ENCODE results near the gene RND3. TPM values are rescaled to one million over a fixed set of nuclear protein-coding genes. Genes with fewer than 3 reads are reported as not detected.

Gene RND3
- total and polyA plus RNA-seq, 2 of the 13 experiments (the other 11 are each of a cell fraction or from before 2014, with no cell fraction given): 0.13 to 0.42 TPM

- H3K4me3 ChIP-seq (replicated peaks in 1 of 3; ENCODE audit: insufficient read depth in 1 of 3, low read depth in 2 of 3, low read length in 3 of 3): no peak overlapping the region
- TF ChIP-seq ELF3 (CRISPR knock-in tag; IDR thresholded peaks at IDR 0.05) (no peak), JARID2 (CRISPR knock-in tag; IDR thresholded peaks at IDR 0.05; ENCODE audit: insufficient replicate concordance) (no peak), FOXO1 (CRISPR knock-in tag; IDR thresholded peaks at IDR 0.05) (no peak), CREM (IDR thresholded peaks at IDR 0.05) (no peak), CREM (CRISPR knock-in tag; IDR thresholded peaks at IDR 0.05) (no peak), RXRB (CRISPR knock-in tag; IDR thresholded peaks at IDR 0.05; ENCODE audit: borderline replicate concordance) (no peak), NFIC (IDR thresholded peaks at IDR 0.05; ENCODE audit: low read length) (no peak), ZNF446 (CRISPR knock-in tag; IDR thresholded peaks at IDR 0.05) (no peak), ZNF280B (CRISPR knock-in tag; IDR thresholded peaks at IDR 0.05; ENCODE audit: borderline replicate concordance) (no peak), BRD4 (CRISPR knock-in tag; IDR thresholded peaks at IDR 0.05) (no peak)
- TF ChIP-seq, protein P1, sequence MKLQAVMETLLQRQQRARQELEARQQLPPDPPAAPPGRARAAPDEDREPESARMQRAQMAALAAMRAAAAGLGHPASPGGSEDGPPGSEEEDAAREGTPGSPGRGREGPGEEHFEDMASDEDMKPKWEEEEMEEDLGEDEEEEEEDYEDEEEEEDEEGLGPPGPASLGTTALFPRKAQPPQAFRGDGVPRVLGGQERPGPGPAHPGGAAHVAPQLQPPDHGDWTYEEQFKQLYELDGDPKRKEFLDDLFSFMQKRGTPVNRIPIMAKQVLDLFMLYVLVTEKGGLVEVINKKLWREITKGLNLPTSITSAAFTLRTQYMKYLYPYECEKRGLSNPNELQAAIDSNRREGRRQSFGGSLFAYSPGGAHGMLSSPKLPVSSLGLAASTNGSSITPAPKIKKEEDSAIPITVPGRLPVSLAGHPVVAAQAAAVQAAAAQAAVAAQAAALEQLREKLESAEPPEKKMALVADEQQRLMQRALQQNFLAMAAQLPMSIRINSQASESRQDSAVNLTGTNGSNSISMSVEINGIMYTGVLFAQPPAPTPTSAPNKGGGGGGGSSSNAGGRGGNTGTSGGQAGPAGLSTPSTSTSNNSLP (IDR thresholded peaks at IDR 0.05; ENCODE audit: low read depth, low read length): no peak
- ChIA-PET POLR2A (no interaction called here), CTCF (ENCODE audit: low intra/inter-chr PET ratio, low total read pairs) (no interaction called here)
- no peak overlapping the region for H3K9ac ChIP-seq (ENCODE audit: insufficient read depth, low read depth, low read length)
- no peaks in the 10 kb centered on the region for H3K9me3 ChIP-seq (ENCODE audit: low read length)
- FAIRE-seq: no peak
- no peaks in the 10 kb centered on the region for H3K79me2 ChIP-seq (ENCODE audit: insufficient read depth, low read length)
- intact Hi-C loops (cut with micrococcal nuclease; ENCODE audit: unreplicated experiment): loop anchor here (5.0 kb wide), 2 partner anchors 497 to 753 kb away; no protein-coding TSS in a partner anchor
- no peak for DNase-seq (ENCODE audit: low spot score)
- in situ Hi-C loops (cut with HindIII; ENCODE audit: extremely low pct_ligation_motif_present, low pct_unique_long_range_greater_than_20kb): loop anchor here (5.0 kb wide), 1 partner anchor 887 kb away; no protein-coding TSS in a partner anchor
- H2AFZ ChIP-seq (ENCODE audit: low read length): no peak overlapping the region
- ATAC-seq: no peak
- WGBS (ENCODE audit: low lambda C conversion rate): 60% methylated on average over 7 of the region's 7 CpGs
- H3K27me3 ChIP-seq (ENCODE audit: control insufficient read depth in 1 of 2, insufficient read depth in 2 of 2, low read length in 2 of 2): peaks cover 6 to 31% of the 10 kb centered on the region in 2 experiments; a peak in 4 of 5 replicates
- no peaks in the 10 kb centered on the region for H3K36me3 ChIP-seq (replicated peaks in 1 of 2; ENCODE audit: control insufficient read depth in 1 of 2, insufficient read depth in 2 of 2, low read length in 2 of 2)
- no TSS peak for BruUV-seq (replicated peaks)
- no peak overlapping the region for H3K4me2 ChIP-seq (ENCODE audit: low read depth, low read length)
- H4K20me1 ChIP-seq (ENCODE audit: insufficient read depth, low read length): no peaks in the 10 kb centered on the region
- H3K27ac ChIP-seq (ENCODE audit: extremely low read length, insufficient read depth, low read length): no peak overlapping the region
- peaks cover 21% of the 10 kb centered on the region for H3K4me1 ChIP-seq (ENCODE audit: insufficient read depth, low read length)
Observed at GRCh38 chr2:150484461-150485021, 2.9 kb downstream of the RND3 start.

Measured in HepG2 (cell line).